Measurements from ENCODE around the gene ICAM3.

GRCh38 chr19:10295847-10296591 is 43.4 kb downstream of the ICAM3 start:
- TF ChIP-seq, protein P1, sequence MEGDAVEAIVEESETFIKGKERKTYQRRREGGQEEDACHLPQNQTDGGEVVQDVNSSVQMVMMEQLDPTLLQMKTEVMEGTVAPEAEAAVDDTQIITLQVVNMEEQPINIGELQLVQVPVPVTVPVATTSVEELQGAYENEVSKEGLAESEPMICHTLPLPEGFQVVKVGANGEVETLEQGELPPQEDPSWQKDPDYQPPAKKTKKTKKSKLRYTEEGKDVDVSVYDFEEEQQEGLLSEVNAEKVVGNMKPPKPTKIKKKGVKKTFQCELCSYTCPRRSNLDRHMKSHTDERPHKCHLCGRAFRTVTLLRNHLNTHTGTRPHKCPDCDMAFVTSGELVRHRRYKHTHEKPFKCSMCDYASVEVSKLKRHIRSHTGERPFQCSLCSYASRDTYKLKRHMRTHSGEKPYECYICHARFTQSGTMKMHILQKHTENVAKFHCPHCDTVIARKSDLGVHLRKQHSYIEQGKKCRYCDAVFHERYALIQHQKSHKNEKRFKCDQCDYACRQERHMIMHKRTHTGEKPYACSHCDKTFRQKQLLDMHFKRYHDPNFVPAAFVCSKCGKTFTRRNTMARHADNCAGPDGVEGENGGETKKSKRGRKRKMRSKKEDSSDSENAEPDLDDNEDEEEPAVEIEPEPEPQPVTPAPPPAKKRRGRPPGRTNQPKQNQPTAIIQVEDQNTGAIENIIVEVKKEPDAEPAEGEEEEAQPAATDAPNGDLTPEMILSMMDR (conservative IDR thresholded peaks at IDR 0.05; ENCODE audit: low read depth, low read length), result no peak
- TF ChIP-seq EZH2 (IDR thresholded peaks at IDR 0.05; ENCODE audit: low read length, unreplicated experiment) (no peak), EZH2phosphoT487 (IDR thresholded peaks at IDR 0.05; ENCODE audit: borderline replicate concordance, low read length) (no peak)

Data from PC-3 (cell line).